ENCODE data around the gene WAC.

- no peak for TF ChIP-seq CTCF (CRISPR knock-in tag; IDR thresholded peaks at IDR 0.05)
- no peak for TF ChIP-seq TCF7L2 (IDR thresholded peaks at IDR 0.05; ENCODE audit: low read depth, low read length)
- no peak for TF ChIP-seq ZKSCAN1 (IDR thresholded peaks at IDR 0.05; ENCODE audit: low read length)
- TF ChIP-seq ZFP37 (CRISPR knock-in tag; IDR thresholded peaks at IDR 0.05; ENCODE audit: borderline replicate concordance), result no peak
- TF ChIP-seq HMG20B (CRISPR knock-in tag; conservative IDR thresholded peaks at IDR 0.05), result no peak
- TF ChIP-seq ZNF740 (CRISPR knock-in tag; IDR thresholded peaks at IDR 0.05), result no peak
- no peak for TF ChIP-seq ZSCAN31 (CRISPR knock-in tag; IDR thresholded peaks at IDR 0.05; ENCODE audit: low read depth)
- TF ChIP-seq MEIS2 (CRISPR knock-in tag; IDR thresholded peaks at IDR 0.05), result no peak
- no peak for TF ChIP-seq SMAD9 (CRISPR knock-in tag; IDR thresholded peaks at IDR 0.05)
- TF ChIP-seq MAZ (IDR thresholded peaks at IDR 0.05; ENCODE audit: borderline replicate concordance, low read depth, low read length), result no peak
- no peak for TF ChIP-seq MAZ (CRISPR knock-in tag; IDR thresholded peaks at IDR 0.05; ENCODE audit: low read depth)
- no peak for TF ChIP-seq MEF2D (CRISPR knock-in tag; IDR thresholded peaks at IDR 0.05)
- TF ChIP-seq SMAD3 (CRISPR knock-in tag; IDR thresholded peaks at IDR 0.05), result no peak
Observed at GRCh38 chr10:28593811-28594210, 60.9 kb downstream of the WAC start.
